Measurements from ENCODE around the gene CCDC8. TPM values are rescaled to one million over a fixed set of nuclear protein-coding genes. Genes with fewer than 3 reads are reported as not detected.
A peak's percentile ranks its signal among the peaks of the same experiment; 100 is the strongest.
"Not testable (repeated sequence)": the region's sequence is repeated elsewhere in the genome, so short reads cannot be mapped to it uniquely, and the experiment has no call there.

The CCDC8 gene
- total RNA-seq: 1 to 10 TPM in 1 of 2 donors, under 1 TPM in 1; 0.40 to 2.5 TPM
- long read RNA-seq: 0 reads

GRCh38 chr19:46413262-46414031 lies at the start of gene CCDC8:
TSS of gene CCDC8 (minus strand) at chr19:46413564. CDS start at chr19:46412810, 754 bp downstream.
- ATAC-seq (peak; percentile 37), DNase-seq (peak; percentile 39 to 55)
- intact Hi-C loops (cut with DNase I, micrococcal nuclease): no loop called here

GRCh38 chr19:46461537-46461936 lies 48.2 kb upstream of the CCDC8 start:
- no peak for DNase-seq
- intact Hi-C loops (cut with DNase I, micrococcal nuclease): no loop called here
- ATAC-seq: no peak

DNA sequence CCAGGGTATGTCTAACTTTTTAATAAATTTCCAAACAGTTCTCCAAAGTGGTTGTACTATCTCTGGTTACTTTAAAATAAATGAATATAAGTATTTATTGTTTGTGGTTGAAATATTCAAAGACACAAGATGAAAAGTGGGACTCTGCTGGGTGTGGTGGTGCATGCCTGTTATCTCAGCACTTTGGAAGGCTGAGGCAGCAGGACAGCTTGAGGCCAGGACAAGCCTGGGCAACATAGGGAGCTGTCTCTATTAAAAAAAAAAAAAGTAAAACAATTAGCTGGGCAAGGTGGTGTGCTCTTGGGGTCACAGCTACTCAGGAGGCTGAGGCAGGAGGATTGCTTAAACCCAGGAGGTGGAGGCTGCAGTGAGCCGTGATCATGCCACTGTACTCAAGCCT lies 47.6 kb upstream of the CCDC8 start:
- no peak for DNase-seq
- intact Hi-C loops (cut with DNase I, micrococcal nuclease): no loop called here
- no peak for ATAC-seq

DNA sequence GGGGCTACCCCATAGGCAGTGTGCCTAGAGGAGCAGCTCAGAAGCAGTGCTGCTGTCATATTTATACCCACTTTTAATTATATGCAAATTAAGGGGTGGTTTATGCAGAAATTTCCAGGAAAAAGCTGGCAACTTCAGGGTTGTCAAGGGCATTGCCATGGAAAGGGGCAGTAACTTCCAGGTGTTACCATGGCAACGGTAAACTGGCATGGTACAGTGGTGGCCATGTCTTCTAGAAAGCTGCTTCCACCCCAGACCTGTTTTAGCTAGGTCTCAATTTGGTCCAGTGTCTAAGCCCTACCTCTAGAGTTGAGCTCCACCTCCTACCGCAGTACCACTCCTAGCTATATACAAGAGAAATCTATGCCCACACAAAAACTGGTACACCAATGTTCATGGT lies 46.7 kb upstream of the CCDC8 start:
- ATAC-seq: no peak
- intact Hi-C loops (cut with DNase I, micrococcal nuclease): no loop called here
- no peak for DNase-seq

DNA sequence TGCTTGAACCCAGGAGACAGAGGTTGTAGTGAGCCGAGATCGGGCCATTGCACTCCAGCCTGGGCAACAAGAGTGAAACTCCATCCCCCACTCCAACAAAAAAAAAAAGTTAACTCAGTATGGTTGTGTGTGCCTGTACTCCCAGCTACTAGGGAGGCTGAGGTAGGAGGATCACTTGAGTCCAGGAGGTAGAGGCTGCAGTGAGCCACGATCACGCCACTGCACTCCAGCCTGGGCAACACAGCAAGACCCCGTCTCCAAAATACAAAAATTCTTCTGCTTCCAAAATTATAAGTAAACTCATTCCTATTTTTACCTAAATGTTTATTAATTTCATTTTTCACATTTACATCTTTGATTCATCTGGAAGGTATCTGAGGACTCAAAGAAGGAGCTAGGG lies 43.6 kb upstream of the CCDC8 start:
- DNase-seq: no peak
- no peak for ATAC-seq

DNA sequence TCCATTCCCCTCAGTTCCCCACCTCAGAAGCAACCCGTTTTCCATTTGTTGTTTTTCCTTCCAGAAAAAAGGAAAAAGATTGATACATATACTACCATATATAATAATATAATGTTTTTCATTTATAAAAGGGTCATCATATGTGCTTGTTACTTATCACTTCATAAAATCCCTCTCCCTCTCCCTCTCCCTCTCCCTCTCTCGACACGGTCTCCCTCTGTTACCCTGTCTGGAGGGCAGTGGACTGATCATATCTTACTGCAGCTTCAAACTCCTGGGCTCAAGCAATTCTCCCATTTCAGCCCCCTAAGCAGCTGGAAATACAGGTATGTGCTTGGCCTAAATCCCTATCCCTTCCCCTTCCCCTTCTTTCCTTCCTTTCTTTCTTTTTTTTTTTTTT lies 40.9 kb upstream of the CCDC8 start:
- intact Hi-C loops (cut with DNase I, micrococcal nuclease): no loop called here
- no peak for DNase-seq
- ATAC-seq: no peak

More for the DNA sequence above, 43.6 kb upstream of the CCDC8 start:
- intact Hi-C loops (cut with DNase I, micrococcal nuclease): no loop called here

DNA sequence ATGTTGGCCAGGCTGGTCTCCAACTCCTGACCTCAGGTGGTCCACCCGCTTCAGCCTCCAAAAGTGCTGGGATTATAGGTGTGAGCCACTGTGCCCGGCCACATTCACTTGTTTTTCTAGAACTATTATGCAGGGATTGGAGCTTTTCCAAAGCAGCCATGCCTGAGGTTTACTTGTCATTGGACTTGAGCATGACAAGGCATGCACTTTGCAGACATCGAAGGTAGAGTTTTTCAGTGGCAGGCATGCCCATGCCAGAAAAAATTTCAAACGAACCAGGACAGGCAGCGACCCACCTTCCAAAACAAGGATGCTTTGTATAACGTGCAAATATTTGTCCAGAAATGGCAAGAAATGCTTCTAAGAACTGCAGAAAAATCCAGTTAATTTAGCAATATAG lies 40.3 kb upstream of the CCDC8 start:
- ATAC-seq: no peak
- no peak for DNase-seq
- intact Hi-C loops (cut with DNase I, micrococcal nuclease): no loop called here

DNA sequence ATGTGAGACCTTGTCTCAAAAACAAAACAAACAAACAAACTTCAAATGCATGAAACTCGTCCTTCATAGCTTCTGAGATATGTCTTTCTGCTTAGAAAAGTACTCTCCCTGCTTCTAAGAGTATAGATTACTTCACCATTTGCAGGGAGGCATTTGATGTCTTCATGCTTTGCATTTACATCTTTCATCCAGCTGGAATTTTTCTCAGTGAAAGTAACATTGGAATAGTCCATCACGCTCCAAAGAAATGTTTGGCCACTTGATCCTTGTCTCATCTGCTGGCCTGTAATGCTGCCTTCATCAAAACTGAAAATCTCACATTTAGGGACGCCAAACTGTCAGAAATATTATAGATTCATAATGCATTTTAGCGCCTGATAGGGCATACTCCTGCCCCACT lies 38.8 kb upstream of the CCDC8 start:
- ATAC-seq: no peak
- no peak for DNase-seq
- intact Hi-C loops (cut with DNase I, micrococcal nuclease): no loop called here

- ATAC-seq (no peak), DNase-seq (no peak)
- intact Hi-C loops (cut with DNase I, micrococcal nuclease): no loop called here
Measured at GRCh38 chr19:46451352-46451751, 38.0 kb upstream of the CCDC8 start.

DNA sequence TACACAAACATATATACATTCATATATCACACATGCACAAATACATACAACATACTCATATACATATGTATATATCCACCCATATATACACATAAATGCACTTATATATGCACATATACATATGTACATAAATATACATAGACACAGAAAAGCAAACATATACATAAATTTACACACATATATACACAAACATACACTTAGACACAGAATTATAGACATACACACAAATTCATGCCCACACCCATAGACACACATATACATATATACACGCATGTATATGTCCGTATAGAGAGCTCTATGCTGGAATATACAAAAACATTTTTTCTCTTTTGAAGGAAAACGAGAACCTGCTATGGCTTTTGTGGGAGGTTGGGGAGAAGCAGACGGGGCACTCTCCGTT lies 37.4 kb upstream of the CCDC8 start:
- intact Hi-C loops (cut with DNase I, micrococcal nuclease): no loop called here
- no peak for DNase-seq
- ATAC-seq: no peak

- no peak for ATAC-seq
- intact Hi-C loops (cut with DNase I, micrococcal nuclease): no loop called here
- no peak for DNase-seq
Measured at GRCh38 chr19:46449228-46449627, 35.9 kb upstream of the CCDC8 start.

- intact Hi-C loops (cut with DNase I, micrococcal nuclease): no loop called here
- DNase-seq (no peak), ATAC-seq (no peak)
Measured at GRCh38 chr19:46448601-46449000, 35.2 kb upstream of the CCDC8 start.

DNA sequence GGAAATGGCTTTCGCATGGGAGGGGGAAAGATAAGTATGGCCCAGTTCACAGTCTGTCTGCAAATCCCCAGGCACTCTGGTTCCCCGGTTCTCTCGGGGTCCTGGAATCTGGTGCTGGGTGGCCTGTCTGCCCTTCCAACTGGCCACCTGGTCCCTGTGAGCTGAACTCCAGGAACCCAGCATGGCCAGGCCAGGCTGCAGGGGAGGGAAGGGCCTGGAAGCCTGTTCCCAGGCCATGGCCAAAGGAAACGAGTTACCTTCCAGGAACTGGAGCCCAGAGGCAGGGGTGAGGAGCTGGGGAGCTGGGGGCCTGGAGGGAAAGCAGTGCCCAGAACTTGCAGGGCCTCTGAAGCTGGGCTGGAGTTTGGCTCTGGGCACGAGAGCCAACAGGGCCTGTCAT lies 34.5 kb upstream of the CCDC8 start:
- ATAC-seq: no peak
- no peak for DNase-seq
- intact Hi-C loops (cut with DNase I, micrococcal nuclease): no loop called here

- ATAC-seq: no peak
- intact Hi-C loops (cut with DNase I, micrococcal nuclease): no loop called here
Measured at GRCh38 chr19:46447006-46447405, 33.6 kb upstream of the CCDC8 start.

DNA sequence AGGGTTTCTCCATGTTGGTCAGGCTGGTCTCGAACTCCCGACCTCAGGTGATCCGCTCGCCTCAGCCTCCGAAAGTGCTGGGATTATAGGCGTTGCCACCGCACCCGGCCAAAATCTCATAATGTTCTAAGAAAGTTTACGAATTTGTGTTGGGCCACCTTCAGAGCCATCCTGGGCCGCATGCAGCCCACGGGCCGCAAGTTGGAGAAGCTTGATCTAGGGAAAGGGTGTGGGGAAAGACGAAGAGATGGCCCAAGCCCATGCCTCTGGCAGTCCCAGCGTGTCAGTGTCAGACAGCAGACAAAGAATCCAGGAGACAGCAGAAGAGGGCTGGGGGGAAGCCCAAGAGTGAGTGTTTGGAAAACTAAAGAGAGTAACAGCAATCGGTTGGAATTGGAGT lies 32.7 kb upstream of the CCDC8 start:
- no peak for ATAC-seq
- intact Hi-C loops (cut with DNase I, micrococcal nuclease): no loop called here
- DNase-seq: no peak

More at GRCh38 chr19:46447006-46447405, 33.6 kb upstream of the CCDC8 start:
- DNase-seq: no peak

GRCh38 chr19:46442808-46443450 lies 29.6 kb upstream of the CCDC8 start:
- DNase-seq: no peak
- intact Hi-C loops (cut with DNase I, micrococcal nuclease): no loop called here
- ATAC-seq: no peak

- no peak for DNase-seq
- ATAC-seq: no peak
- intact Hi-C loops (cut with DNase I, micrococcal nuclease): no loop called here
Measured at GRCh38 chr19:46441866-46442265, 28.5 kb upstream of the CCDC8 start.

DNA sequence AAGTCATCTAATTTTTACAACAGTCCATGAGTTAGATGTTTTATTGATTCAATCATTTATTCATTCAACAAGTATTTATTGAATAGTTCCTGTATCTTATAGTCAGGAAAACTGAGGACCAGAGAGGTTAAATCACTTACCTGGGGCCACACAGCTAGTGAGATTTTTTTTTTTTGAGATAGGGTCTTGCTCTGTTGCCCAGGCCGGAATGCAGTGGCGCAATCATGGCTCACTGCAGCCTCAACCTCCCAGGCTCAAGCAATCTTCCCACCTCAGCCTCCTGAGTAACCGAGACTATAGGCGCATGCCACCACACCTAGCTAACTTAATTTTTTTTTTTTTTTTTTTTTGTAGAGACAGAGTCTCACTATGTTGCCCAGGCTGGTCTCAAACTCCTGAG lies 22.3 kb upstream of the CCDC8 start:
- DNase-seq; ATAC-seq; intact Hi-C loops (cut with DNase I, micrococcal nuclease): not testable (repeated sequence)

DNA sequence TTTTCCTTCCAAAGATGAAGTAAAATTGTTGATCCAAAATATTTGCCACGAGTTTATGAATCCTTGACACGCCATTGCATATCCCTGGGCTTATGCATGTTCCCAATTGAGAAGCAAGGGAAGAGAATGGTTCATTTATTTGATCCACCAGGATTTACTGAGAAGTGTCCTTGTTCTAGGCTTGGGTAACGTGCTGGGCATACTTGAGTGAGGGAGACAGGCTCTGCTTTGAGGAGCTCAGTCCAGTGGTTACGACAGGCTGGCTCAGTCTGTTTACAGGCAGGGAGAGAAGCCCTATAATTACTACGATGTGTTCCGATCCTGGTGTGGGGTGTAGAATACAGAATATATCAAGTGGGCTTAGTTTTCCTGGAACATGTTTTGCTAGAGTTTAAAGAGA lies 21.6 kb upstream of the CCDC8 start:
- ATAC-seq (no peak), DNase-seq (no peak)
- intact Hi-C loops (cut with DNase I, micrococcal nuclease): no loop called here

DNA sequence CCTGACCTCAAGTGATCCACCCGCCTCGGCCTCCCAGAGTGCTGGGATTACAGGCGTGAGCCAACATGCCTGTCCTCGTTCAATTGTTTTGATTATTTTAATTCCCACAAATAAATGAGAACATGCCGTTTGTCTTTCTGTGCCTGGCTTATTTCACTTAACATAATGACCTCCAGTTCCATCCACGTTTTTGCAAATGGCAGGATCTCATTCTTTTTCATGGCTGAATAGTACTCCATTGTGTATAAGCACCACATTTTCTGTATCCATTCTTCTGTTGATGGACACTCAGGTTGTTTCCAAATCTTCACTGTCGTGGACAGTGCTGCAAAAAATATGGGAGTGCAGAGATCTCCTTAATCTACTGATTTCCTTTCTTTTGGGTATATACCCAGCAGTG lies 20.1 kb upstream of the CCDC8 start:
- intact Hi-C loops (cut with DNase I, micrococcal nuclease); DNase-seq; ATAC-seq: not testable (repeated sequence)

- intact Hi-C loops (cut with DNase I, micrococcal nuclease): no loop called here
- no peak for DNase-seq
- no peak for ATAC-seq
Measured at GRCh38 chr19:46431824-46432223, 18.5 kb upstream of the CCDC8 start.
